IPS DF 4.7 (cell line): ENCODE results near the gene SPACA1.

Experiments used
- DNase-seq: peaks from one replicate; pipeline ENCODE4 v3.0.0-alpha.2; 2013; ENCODE audit warnings: low spot score; ENCODE audit errors: extremely low read depth

The SPACA1 gene

DNA sequence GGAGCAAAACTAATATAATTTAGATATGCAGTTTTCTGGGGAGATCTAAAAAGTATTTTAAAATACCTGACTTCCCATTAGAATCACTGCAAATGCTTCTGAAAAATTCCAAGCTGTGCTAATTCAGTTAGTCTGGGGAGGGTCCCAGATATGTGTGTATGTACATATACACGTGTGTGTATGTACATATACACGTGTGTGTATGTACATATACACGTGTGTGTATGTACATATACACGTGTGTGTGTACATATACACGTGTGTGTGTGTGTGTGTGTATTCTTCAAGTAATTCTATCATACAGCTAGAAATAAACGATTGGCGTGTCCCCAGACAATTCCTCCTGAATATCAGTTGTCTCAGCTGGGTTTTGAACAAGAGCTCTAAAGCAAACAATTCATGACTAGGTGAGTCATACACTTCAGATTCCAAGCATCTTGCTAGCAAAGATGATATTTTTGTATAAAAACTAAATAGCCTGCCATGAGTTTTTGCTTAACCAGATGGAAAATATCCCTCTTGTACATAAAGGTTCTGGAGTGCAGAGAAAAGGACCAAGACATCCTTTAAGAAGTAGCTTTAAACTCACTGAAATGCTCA, 58.2 kb downstream of the SPACA1 start:
- DNase-seq: no peak

DNA sequence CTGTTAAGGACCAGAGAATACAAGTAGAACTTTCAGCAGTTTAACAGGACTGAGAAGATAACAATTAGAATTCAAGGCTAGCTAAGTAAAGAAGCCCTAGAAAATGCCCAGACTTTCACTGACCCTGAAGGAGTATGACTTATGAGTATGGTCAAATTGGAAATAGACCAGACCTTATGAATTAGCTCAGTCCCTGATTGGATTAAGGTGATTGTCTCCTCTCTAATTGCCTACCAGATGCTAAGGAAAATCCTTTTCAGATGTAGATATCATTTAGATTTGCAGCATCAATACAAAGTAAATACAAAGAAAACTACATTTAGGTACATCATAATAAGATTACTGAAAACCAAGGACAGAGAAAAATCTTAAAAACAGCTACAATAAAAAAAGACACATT, 59.6 kb downstream of the SPACA1 start:
- DNase-seq: no peak

DNA sequence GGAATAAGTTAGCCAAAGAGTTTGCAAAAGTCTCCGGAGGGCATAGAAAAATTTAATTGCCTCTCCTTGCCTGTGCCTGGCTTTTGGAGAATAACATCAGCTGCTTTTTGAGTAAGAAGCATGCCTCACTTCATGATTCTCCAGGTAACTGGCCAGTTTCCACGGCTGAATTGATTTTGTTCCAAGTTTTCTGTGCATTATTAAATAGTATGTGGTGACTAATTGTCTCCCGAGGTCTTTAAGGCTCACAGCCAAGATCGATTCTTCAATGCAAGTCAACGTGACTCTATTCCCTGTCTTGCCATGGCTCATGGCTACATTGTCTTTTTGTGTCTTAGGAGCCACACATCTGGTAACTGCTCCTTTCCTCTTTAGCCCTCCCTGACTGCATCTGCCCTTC, 64.3 kb downstream of the SPACA1 start:
- no peak for DNase-seq

DNA sequence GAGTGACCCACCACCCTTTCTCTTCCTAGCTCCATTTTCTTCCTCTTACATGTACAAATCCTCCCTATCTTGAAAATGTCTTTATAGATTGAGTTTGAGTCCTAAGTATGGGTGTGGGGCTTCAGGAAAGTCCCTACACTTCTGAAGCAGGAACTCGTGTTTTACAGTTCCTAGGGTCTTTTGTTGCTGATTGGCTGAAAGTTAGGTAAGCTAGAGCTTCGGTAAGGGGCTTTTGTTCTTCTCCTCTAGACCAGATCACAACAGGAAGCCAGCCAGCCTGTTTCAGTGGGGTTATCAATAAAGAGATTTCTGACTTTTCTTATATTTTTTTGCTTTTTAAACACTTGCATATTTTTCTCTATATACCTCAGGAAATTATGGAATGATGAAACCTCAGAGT, 67.2 kb downstream of the SPACA1 start:
- no peak for DNase-seq

DNA sequence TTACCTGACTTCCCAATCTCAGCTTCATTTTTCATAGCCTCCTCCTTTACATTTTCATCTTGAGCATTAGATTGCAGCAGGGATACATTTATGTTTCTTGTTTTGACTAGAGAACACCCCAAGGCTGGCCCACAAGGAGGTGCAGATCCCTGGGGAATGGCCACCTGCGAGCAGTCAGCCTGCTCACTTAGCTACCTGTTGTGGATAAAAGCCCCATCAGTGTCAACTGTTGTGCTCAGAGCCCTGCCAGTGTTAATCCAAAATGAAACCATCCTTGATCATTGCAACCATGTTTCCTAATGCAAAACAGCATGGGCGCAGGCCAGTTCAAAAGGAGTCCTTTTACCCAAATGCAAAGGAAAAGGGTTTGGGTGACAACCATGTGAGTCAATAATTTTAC, 67.7 kb downstream of the SPACA1 start:
- DNase-seq: no peak

DNA sequence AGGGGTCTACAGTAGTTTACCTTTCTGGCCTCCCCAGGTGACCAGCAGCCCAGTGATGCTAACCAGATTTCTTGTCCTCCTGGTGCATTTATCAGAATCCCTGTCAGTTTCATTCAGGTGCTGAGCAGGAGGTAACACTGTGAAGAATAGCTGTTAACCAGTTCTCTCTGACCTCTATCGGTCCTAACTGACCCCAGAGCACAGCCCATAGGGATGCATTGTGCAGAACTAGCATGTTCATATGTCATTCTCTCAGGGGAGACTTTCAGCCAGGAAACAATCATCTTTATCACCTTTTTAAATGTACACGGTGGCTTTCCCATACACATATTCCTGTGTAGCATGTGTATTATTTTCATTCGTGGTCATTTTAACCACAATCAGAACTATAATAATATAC, 68.6 kb downstream of the SPACA1 start:
- no peak for DNase-seq
